NAMALWA (cell line): Measurements from ENCODE around the gene NHLH1.

Experiments
- DNase-seq: peaks from one replicate; pipeline ENCODE4 v3.0.0-alpha.2; 2015; ENCODE audit warnings: low spot score

Gene NHLH1

GRCh38 chr1:160412028-160412362 lies 45.1 kb downstream of the NHLH1 start:
- DNase-seq, result no peak

GRCh38 chr1:160413716-160414115 lies 46.8 kb downstream of the NHLH1 start:
- DNase-seq, result no peak

GRCh38 chr1:160414881-160415280 lies 48.0 kb downstream of the NHLH1 start:
- no peak for DNase-seq

- no peak for DNase-seq
These were observed 48.9 kb downstream of the NHLH1 start for GRCh38 chr1:160415696-160416290.

GRCh38 chr1:160416369-160416768 lies 49.5 kb downstream of the NHLH1 start:
- DNase-seq, result no peak

GRCh38 chr1:160418483-160418882 lies 51.6 kb downstream of the NHLH1 start:
- DNase-seq, result no peak

GRCh38 chr1:160419150-160419837 lies 52.4 kb downstream of the NHLH1 start:
- no peak for DNase-seq

- no peak for DNase-seq
These were observed 52.9 kb downstream of the NHLH1 start for GRCh38 chr1:160419838-160420169.

GRCh38 chr1:160420881-160421842 lies 54.3 kb downstream of the NHLH1 start:
- DNase-seq, result no peak

GRCh38 chr1:160421881-160422280 lies 55.0 kb downstream of the NHLH1 start:
- no peak for DNase-seq
